ENCODE data around the gene ADGRB2. TPM values are rescaled to one million over a fixed set of nuclear protein-coding genes. Genes with fewer than 3 reads are reported as not detected.

ADGRB2 gene
- total RNA-seq, 2 experiments from 2014 or later, result 0.39 to 0.71 TPM

GRCh38 chr1:31755197-31755611 lies 8.9 kb downstream of the ADGRB2 start:
- DNase-seq (no peak), ATAC-seq (ENCODE audit: poor library complexity) (no peak)
- H3K27me3 Mint-ChIP-seq, result no peaks in the 10 kb centered on the region
- no peak overlapping the region for H3K4me3 Mint-ChIP-seq
- ChIA-PET CTCF (no interaction called here), POLR2A (no interaction called here)
- no peak overlapping the region for H3K4me3 ChIP-seq (ENCODE audit: low read length)
- no peaks in the 10 kb centered on the region for H3K36me3 ChIP-seq (ENCODE audit: insufficient read depth, low read length)
- intact Hi-C loops (cut with DNase I, micrococcal nuclease), result no loop called here
- H3K27ac Mint-ChIP-seq, result no peak overlapping the region
- no peak for TF ChIP-seq CTCF (IDR thresholded peaks at IDR 0.05)
- no peaks in the 10 kb centered on the region for H3K36me3 Mint-ChIP-seq (ENCODE audit: low read depth)
- H3K9me3 ChIP-seq (ENCODE audit: control insufficient read depth in 1 of 2, insufficient read depth in 1 of 2, low read length in 2 of 2), result no peaks in the 10 kb centered on the region
- no peaks in the 10 kb centered on the region for H3K9me3 Mint-ChIP-seq
- peaks cover 13% of the 10 kb centered on the region for H3K4me1 Mint-ChIP-seq (ENCODE audit: low read depth)
- peaks cover 24% of the 10 kb centered on the region for H3K4me1 ChIP-seq (ENCODE audit: insufficient read depth, low read length)
- H3K27ac ChIP-seq (ENCODE audit: low read depth in 1 of 2, low read length in 2 of 2), result no peak overlapping the region
- H3K27me3 ChIP-seq (ENCODE audit: control insufficient read depth in 1 of 2, insufficient read depth in 2 of 2, low read length in 2 of 2), result no peaks in the 10 kb centered on the region

- Histone ChIP-seq H3K27me3 (ENCODE audit: control insufficient read depth in 1 of 2, insufficient read depth in 2 of 2, low read length in 2 of 2) (no peaks in the 10 kb centered on the region), H3K4me3 (ENCODE audit: low read length) (no peak overlapping the region), H3K36me3 (ENCODE audit: insufficient read depth, low read length) (no peaks in the 10 kb centered on the region), H3K9me3 (ENCODE audit: control insufficient read depth in 1 of 2, insufficient read depth in 1 of 2, low read length in 2 of 2) (no peaks in the 10 kb centered on the region), H3K27ac (ENCODE audit: low read depth in 1 of 2, low read length in 2 of 2) (no peak overlapping the region), H3K4me1 (ENCODE audit: insufficient read depth, low read length) (peaks cover 21% of the 10 kb centered on the region)
- no peaks in the 10 kb centered on the region for H3K9me3 Mint-ChIP-seq
- CTCF ChIA-PET, result interaction anchor here (0.7 kb wide), 1 partner anchor 11 kb away, joined by 3 read pairs; no protein-coding TSS in a partner anchor
- DNase-seq (no peak), ATAC-seq (ENCODE audit: poor library complexity) (no peak)
- H3K4me1 Mint-ChIP-seq (ENCODE audit: low read depth), result peaks cover 13% of the 10 kb centered on the region
- H3K4me3 Mint-ChIP-seq, result no peak overlapping the region
- intact Hi-C loops (cut with DNase I, micrococcal nuclease), result no loop called here
- no peak for TF ChIP-seq CTCF (IDR thresholded peaks at IDR 0.05)
- no peaks in the 10 kb centered on the region for H3K36me3 Mint-ChIP-seq (ENCODE audit: low read depth)
- no peak overlapping the region for H3K27ac Mint-ChIP-seq
- POLR2A ChIA-PET, result no interaction called here
- no peaks in the 10 kb centered on the region for H3K27me3 Mint-ChIP-seq
Measured at GRCh38 chr1:31754397-31754796, 9.7 kb downstream of the ADGRB2 start.

- no peaks in the 10 kb centered on the region for H3K27me3 Mint-ChIP-seq
- intact Hi-C loops (cut with DNase I, micrococcal nuclease), result no loop called here
- ChIA-PET CTCF (interaction anchor here (0.7 kb wide), 1 partner anchor 11 kb away, joined by 3 read pairs; no protein-coding TSS in a partner anchor), POLR2A (no interaction called here)
- TF ChIP-seq CTCF (IDR thresholded peaks at IDR 0.05), result no peak
- ATAC-seq (ENCODE audit: poor library complexity), result no peak
- Histone ChIP-seq H3K4me1 (ENCODE audit: insufficient read depth, low read length) (peaks cover 21% of the 10 kb centered on the region), H3K36me3 (ENCODE audit: insufficient read depth, low read length) (no peaks in the 10 kb centered on the region), H3K27me3 (ENCODE audit: control insufficient read depth in 1 of 2, insufficient read depth in 2 of 2, low read length in 2 of 2) (no peaks in the 10 kb centered on the region), H3K9me3 (ENCODE audit: control insufficient read depth in 1 of 2, insufficient read depth in 1 of 2, low read length in 2 of 2) (no peaks in the 10 kb centered on the region), H3K27ac (ENCODE audit: low read depth in 1 of 2, low read length in 2 of 2) (no peak overlapping the region), H3K4me3 (ENCODE audit: low read length) (no peak overlapping the region)
- H3K4me3 Mint-ChIP-seq, result no peak overlapping the region
- DNase-seq, result no peak
- peaks cover 13% of the 10 kb centered on the region for H3K4me1 Mint-ChIP-seq (ENCODE audit: low read depth)
- H3K27ac Mint-ChIP-seq, result no peak overlapping the region
- H3K36me3 Mint-ChIP-seq (ENCODE audit: low read depth), result no peaks in the 10 kb centered on the region
- H3K9me3 Mint-ChIP-seq, result no peaks in the 10 kb centered on the region
Measured at GRCh38 chr1:31753707-31754349, 10.3 kb downstream of the ADGRB2 start.

All from CD4-positive, alpha-beta T cell (primary cell).